Ramos (cell line): ENCODE results near the gene NAV3.

Experiments
- in situ Hi-C: fragments of 300-500 bp; cut with MboI; formaldehyde crosslinking; loops from one replicate; pipeline ENCODE4 v1.14.3; 2022; ENCODE audit warnings: low sequenced_read_pairs; ENCODE audit not compliant: unreplicated experiment

The NAV3 gene

GRCh38 chr12:77830583-77831351 is at the start of gene NAV3:
Gene NAV3, plus strand, starts transcription at chr12:77830894. Its CDS starts 568 bp downstream, at chr12:77831462.
- in situ Hi-C loops = no loop called here

GRCh38 chr12:77782034-77782433 is 48.7 kb upstream of the NAV3 start:
- in situ Hi-C loops = no loop called here

- in situ Hi-C loops = no loop called here
Measured at GRCh38 chr12:77782766-77783165, 47.9 kb upstream of the NAV3 start.

- in situ Hi-C loops = no loop called here
Measured at GRCh38 chr12:77785211-77785610, 45.5 kb upstream of the NAV3 start.

- in situ Hi-C loops = no loop called here
Measured at GRCh38 chr12:77786675-77787074, 44.0 kb upstream of the NAV3 start.

GRCh38 chr12:77788231-77789168 is 42.2 kb upstream of the NAV3 start:
- in situ Hi-C loops = no loop called here

- in situ Hi-C loops = no loop called here
Measured at GRCh38 chr12:77795699-77796098, 35.0 kb upstream of the NAV3 start.

- in situ Hi-C loops = no loop called here
Measured at GRCh38 chr12:77796775-77797174, 33.9 kb upstream of the NAV3 start.

- in situ Hi-C loops = no loop called here
Measured at GRCh38 chr12:77800501-77800900, 30.2 kb upstream of the NAV3 start.

- in situ Hi-C loops = no loop called here
Measured at GRCh38 chr12:77808534-77808933, 22.2 kb upstream of the NAV3 start.

- in situ Hi-C loops = no loop called here
Measured at GRCh38 chr12:77813558-77813957, 17.1 kb upstream of the NAV3 start.

GRCh38 chr12:77814386-77814785 is 16.3 kb upstream of the NAV3 start:
- in situ Hi-C loops = no loop called here

- in situ Hi-C loops = no loop called here
Measured at GRCh38 chr12:77816196-77816595, 14.5 kb upstream of the NAV3 start.

- in situ Hi-C loops = no loop called here
Measured at GRCh38 chr12:77817276-77817675, 13.4 kb upstream of the NAV3 start.

GRCh38 chr12:77818351-77818750 is 12.3 kb upstream of the NAV3 start:
- in situ Hi-C loops = no loop called here

- in situ Hi-C loops = no loop called here
Measured at GRCh38 chr12:77821699-77822203, 8.9 kb upstream of the NAV3 start.

GRCh38 chr12:77833329-77833728 is 2.6 kb downstream of the NAV3 start:
- in situ Hi-C loops = no loop called here

- in situ Hi-C loops = no loop called here
Measured at GRCh38 chr12:77834618-77835017, 3.9 kb downstream of the NAV3 start.

GRCh38 chr12:77835969-77836368 is 5.3 kb downstream of the NAV3 start:
- in situ Hi-C loops = no loop called here

GRCh38 chr12:77837876-77838291 is 7.2 kb downstream of the NAV3 start:
- in situ Hi-C loops = no loop called here

GRCh38 chr12:77841521-77841920 is 10.8 kb downstream of the NAV3 start:
- in situ Hi-C loops = no loop called here
